ENCODE results near the gene BCAR3.

BCAR3 gene

DNA sequence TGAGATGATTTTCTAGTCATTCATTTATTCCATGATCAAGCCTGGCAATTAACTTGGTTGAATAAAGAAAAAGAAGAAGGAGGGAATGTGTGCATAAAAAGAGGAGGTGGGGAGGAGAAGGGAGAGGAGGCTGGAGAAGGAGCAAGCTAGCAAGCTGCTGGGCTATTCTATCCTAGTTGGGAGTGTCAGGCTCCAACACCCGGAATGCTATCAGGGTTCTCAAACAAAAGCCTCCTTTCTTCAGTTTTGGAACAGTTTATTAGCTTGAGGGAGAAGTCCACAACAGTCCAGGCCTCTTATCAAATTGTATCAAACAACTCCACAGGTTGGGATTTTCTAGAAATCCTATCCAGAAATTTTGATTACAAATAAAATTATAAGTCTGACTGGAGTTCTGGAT is 80.0 kb downstream of the BCAR3 start:
- no peak overlapping the region for H3K9ac ChIP-seq (ENCODE audit: low read depth, low read length)

GRCh38 chr1:93600663-93601062 is 81.0 kb downstream of the BCAR3 start:
- no peaks in the 10 kb centered on the region for H4K20me1 ChIP-seq (ENCODE audit: insufficient read depth, low read length)
- H3K79me2 ChIP-seq (ENCODE audit: insufficient read depth, low read length) = no peaks in the 10 kb centered on the region
- no peak for TF ChIP-seq EZH2 (IDR thresholded peaks at IDR 0.05; ENCODE audit: borderline replicate concordance, low read depth, low read length, severe bottlenecking)
- TF ChIP-seq, protein P1, sequence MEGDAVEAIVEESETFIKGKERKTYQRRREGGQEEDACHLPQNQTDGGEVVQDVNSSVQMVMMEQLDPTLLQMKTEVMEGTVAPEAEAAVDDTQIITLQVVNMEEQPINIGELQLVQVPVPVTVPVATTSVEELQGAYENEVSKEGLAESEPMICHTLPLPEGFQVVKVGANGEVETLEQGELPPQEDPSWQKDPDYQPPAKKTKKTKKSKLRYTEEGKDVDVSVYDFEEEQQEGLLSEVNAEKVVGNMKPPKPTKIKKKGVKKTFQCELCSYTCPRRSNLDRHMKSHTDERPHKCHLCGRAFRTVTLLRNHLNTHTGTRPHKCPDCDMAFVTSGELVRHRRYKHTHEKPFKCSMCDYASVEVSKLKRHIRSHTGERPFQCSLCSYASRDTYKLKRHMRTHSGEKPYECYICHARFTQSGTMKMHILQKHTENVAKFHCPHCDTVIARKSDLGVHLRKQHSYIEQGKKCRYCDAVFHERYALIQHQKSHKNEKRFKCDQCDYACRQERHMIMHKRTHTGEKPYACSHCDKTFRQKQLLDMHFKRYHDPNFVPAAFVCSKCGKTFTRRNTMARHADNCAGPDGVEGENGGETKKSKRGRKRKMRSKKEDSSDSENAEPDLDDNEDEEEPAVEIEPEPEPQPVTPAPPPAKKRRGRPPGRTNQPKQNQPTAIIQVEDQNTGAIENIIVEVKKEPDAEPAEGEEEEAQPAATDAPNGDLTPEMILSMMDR (IDR thresholded peaks at IDR 0.05; ENCODE audit: borderline replicate concordance, extremely low read depth, low read length, poor library complexity, severe bottlenecking) = no peak

More for the DNA sequence above, 80.0 kb downstream of the BCAR3 start:
- Histone ChIP-seq H3K9me3 (ENCODE audit: insufficient read depth, low read length, severe bottlenecking) (no peaks in the 10 kb centered on the region), H3K36me3 (ENCODE audit: insufficient read depth, low read length) (no peaks in the 10 kb centered on the region), H3K4me3 (ENCODE audit: low read depth in 1 of 2, low read length in 2 of 2) (no peak overlapping the region), H3K79me2 (ENCODE audit: insufficient read depth, low read length) (no peaks in the 10 kb centered on the region), H4K20me1 (ENCODE audit: insufficient read depth, low read length) (no peaks in the 10 kb centered on the region), H3K4me2 (ENCODE audit: insufficient read depth, low read length) (no peak overlapping the region), H3K27me3 (ENCODE audit: insufficient read depth, low read length, poor library complexity) (no peaks in the 10 kb centered on the region), H2AFZ (ENCODE audit: low read depth, low read length) (no peak overlapping the region), H3K4me1 (ENCODE audit: insufficient read depth, low read length) (no peaks in the 10 kb centered on the region), H3K27ac (ENCODE audit: low read length) (no peak overlapping the region)
- no peak for DNase-seq
- no peak for ATAC-seq (ENCODE audit: insufficient read depth, low read depth)
- TF ChIP-seq, protein P1 (IDR thresholded peaks at IDR 0.05; ENCODE audit: borderline replicate concordance, extremely low read depth, low read length, poor library complexity, severe bottlenecking) = no peak
- no peak for TF ChIP-seq EZH2 (IDR thresholded peaks at IDR 0.05; ENCODE audit: borderline replicate concordance, low read depth, low read length, severe bottlenecking)

DNA sequence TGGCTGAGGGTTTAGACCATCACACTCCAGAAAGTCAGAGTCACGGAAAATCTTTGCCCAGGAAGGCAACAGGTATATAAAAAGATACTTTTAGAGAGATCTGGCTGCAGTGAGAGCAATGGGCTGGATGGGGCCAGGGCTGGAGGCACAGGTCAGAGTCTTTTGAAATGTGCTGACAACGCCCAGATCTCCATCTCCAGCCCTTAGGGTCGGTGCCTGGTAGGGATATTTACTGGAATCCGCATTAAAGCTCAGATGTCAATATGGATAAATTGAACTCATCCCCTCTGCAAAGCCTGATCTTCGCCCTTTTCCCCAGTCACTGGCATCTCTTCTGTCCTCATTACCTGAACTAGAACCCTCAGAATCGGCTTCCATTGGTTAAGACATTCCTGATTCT is 82.2 kb downstream of the BCAR3 start:
- ATAC-seq (ENCODE audit: insufficient read depth, low read depth) = no peak

More at GRCh38 chr1:93600663-93601062, 81.0 kb downstream of the BCAR3 start:
- H2AFZ ChIP-seq (ENCODE audit: low read depth, low read length) = no peak overlapping the region
- H3K9me3 ChIP-seq (ENCODE audit: insufficient read depth, low read length, severe bottlenecking) = no peaks in the 10 kb centered on the region
- H3K9ac ChIP-seq (ENCODE audit: low read depth, low read length) = no peak overlapping the region
- H3K4me3 ChIP-seq (ENCODE audit: low read depth in 1 of 2, low read length in 2 of 2) = no peak overlapping the region
- H3K27me3 ChIP-seq (ENCODE audit: insufficient read depth, low read length, poor library complexity) = no peaks in the 10 kb centered on the region
- no peak overlapping the region for H3K4me2 ChIP-seq (ENCODE audit: insufficient read depth, low read length)
- ATAC-seq (ENCODE audit: insufficient read depth, low read depth) = no peak
- no peaks in the 10 kb centered on the region for H3K4me1 ChIP-seq (ENCODE audit: insufficient read depth, low read length)
- no peak overlapping the region for H3K27ac ChIP-seq (ENCODE audit: low read length)
- no peaks in the 10 kb centered on the region for H3K36me3 ChIP-seq (ENCODE audit: insufficient read depth, low read length)
- DNase-seq = no peak

More for the DNA sequence above, 82.2 kb downstream of the BCAR3 start:
- no peaks in the 10 kb centered on the region for H3K27me3 ChIP-seq (ENCODE audit: insufficient read depth, low read length, poor library complexity)
- no peaks in the 10 kb centered on the region for H3K9me3 ChIP-seq (ENCODE audit: insufficient read depth, low read length, severe bottlenecking)
- no peaks in the 10 kb centered on the region for H3K4me1 ChIP-seq (ENCODE audit: insufficient read depth, low read length)
- no peak overlapping the region for H2AFZ ChIP-seq (ENCODE audit: low read depth, low read length)
- no peak overlapping the region for H3K27ac ChIP-seq (ENCODE audit: low read length)
- no peaks in the 10 kb centered on the region for H3K79me2 ChIP-seq (ENCODE audit: insufficient read depth, low read length)
- H3K36me3 ChIP-seq (ENCODE audit: insufficient read depth, low read length) = no peaks in the 10 kb centered on the region
- TF ChIP-seq, protein P1 (IDR thresholded peaks at IDR 0.05; ENCODE audit: borderline replicate concordance, extremely low read depth, low read length, poor library complexity, severe bottlenecking) = no peak
- TF ChIP-seq EZH2 (IDR thresholded peaks at IDR 0.05; ENCODE audit: borderline replicate concordance, low read depth, low read length, severe bottlenecking) = no peak
- H3K4me3 ChIP-seq (ENCODE audit: low read depth in 1 of 2, low read length in 2 of 2) = no peak overlapping the region
- DNase-seq = no peak
- no peak overlapping the region for H3K4me2 ChIP-seq (ENCODE audit: insufficient read depth, low read length)
- no peaks in the 10 kb centered on the region for H4K20me1 ChIP-seq (ENCODE audit: insufficient read depth, low read length)
- no peak overlapping the region for H3K9ac ChIP-seq (ENCODE audit: low read depth, low read length)
